Right ventricle myocardium inferior (tissue), 1 donor: ENCODE results near the gene GLMP. TPM values are rescaled to one million over a fixed set of nuclear protein-coding genes. Genes with fewer than 3 reads are reported as not detected.

ENCODE experiments used
- ATAC-seq: fragments of 200-7000 bp; cut with Tn5 transposase; one replicate; pipeline ENCODE4 v1.9.1; 2020; ENCODE audit warnings: mild to moderate bottlenecking, moderate library complexity
- DNase-seq: peaks from one replicate; pipeline ENCODE4 v3.0.0; 2021; ENCODE audit errors: missing footprints
- intact Hi-C: fragments of 100-400 bp; cut with DNase I; formaldehyde crosslinking; loops from one replicate; pipeline ENCODE4 v1.11.0; 2022
- total RNA-seq: library from RNA; stranded (reverse); fragmentation: NEBNext Ultra II Directional; extraction: Animal tissue kit (Norgen Biotek cat#: 25700); gene quantifications from one replicate; pipeline ENCODE4 v1.2.1, GENCODE V29; 2021
- donor health status: DM: no; HTN: yes; CAD: no; lungs with severe emphysema.

Gene GLMP
- total RNA-seq, 1 donor from 2014 or later: 16.4 TPM

DNA sequence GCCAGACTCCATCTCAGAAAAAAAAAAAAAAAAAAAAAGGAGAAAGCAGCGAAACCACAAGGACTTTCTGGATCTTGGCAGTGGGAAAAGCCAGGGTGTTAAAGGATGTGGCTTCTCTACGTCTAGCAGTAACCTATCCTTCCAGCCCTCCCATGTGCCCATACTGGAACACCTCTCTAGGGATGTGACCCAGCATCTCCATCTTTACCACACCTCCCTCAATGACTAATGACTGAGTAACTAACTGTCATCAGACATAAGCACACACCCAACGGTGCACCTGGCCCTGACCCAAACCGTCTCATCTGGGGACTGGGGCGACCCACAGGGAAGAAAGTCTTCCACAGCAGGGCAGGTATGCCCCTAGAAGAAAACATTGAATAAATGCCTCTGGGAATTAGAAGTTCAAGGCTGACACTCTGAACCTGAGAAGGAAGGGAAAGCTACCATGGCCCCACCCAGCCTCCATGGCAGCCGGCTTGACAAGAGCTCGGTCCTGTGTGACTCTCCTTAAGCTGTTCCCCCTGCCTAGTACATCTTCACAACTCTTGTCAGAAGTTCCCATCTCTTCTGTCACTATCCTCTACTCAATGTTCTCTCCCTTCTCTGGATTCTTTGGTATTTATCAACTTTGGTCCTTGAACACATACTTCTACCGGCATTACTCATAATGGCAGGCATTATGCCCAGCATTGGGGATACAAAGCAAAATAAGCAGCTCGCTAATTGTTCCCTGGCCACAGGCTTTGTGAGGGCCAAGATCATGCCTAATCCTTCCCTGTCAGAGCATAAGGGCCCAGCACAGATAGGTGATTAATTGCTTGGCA is 32.8 kb downstream of the GLMP start:
- ATAC-seq: no peak
- DNase-seq: no peak
- intact Hi-C loops: no loop called here

GRCh38 chr1:156260896-156261295 is 34.6 kb downstream of the GLMP start:
- DNase-seq (no peak), ATAC-seq (no peak)
- intact Hi-C loops: loop anchor here (2.0 kb wide), 1 partner anchor 26 kb away; no protein-coding TSS in a partner anchor

- intact Hi-C loops: loop anchor here (2.0 kb wide), 1 partner anchor 25 kb away; no protein-coding TSS in a partner anchor
- DNase-seq: no peak
- no peak for ATAC-seq
These were observed 35.7 kb downstream of the GLMP start for GRCh38 chr1:156259805-156260204.

GRCh38 chr1:156258859-156259258 is 36.6 kb downstream of the GLMP start:
- ATAC-seq (no peak), DNase-seq (no peak)
- intact Hi-C loops: no loop called here

GRCh38 chr1:156257711-156258110 is 37.8 kb downstream of the GLMP start:
- ATAC-seq (no peak), DNase-seq (no peak)
- intact Hi-C loops: no loop called here

- ATAC-seq (no peak), DNase-seq (no peak)
- intact Hi-C loops: no loop called here
These were observed 41.8 kb downstream of the GLMP start for GRCh38 chr1:156253634-156254033.

DNA sequence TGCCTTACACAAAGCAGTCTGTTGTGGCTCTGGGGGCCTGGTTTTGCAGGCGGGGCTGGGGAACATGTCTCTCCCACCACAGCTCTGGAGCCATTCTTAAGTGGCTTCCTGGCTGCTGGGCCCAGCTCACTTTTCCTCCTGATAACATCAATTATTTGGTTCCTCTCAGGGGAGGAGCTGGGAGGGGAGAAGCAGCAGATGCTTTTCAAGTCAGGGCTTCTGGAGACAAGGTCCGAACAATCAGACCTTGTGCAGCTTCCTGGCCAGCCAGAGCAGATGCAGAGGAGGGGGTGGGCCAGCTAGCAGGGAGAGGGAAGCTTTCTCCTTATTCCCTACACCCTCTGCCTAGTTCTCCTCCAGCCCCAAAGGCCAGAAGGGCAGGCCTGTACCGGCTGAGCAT is 44.0 kb downstream of the GLMP start:
- DNase-seq (no peak), ATAC-seq (no peak)
- intact Hi-C loops: no loop called here

DNA sequence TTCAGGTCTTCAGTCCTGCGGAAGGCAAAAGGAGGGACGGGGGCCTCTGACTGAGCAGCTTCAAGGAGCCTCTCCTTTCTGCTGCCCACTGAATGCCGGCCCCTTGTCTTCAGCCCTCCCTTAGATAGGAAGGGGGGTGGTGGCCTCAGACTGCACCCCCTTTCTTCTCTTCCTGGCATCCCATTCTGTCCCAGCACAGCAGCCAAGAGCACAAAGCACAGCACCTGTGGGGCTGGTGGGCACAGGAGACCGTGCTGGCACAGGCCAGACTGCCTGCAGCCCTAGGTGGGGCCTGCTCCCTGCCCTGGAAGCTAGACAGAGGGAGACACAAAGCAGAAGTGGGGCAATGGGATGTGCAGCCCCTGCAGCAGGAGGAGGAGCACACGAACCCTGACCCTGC is 45.9 kb downstream of the GLMP start:
- DNase-seq: no peak
- intact Hi-C loops: no loop called here
- no peak for ATAC-seq

DNA sequence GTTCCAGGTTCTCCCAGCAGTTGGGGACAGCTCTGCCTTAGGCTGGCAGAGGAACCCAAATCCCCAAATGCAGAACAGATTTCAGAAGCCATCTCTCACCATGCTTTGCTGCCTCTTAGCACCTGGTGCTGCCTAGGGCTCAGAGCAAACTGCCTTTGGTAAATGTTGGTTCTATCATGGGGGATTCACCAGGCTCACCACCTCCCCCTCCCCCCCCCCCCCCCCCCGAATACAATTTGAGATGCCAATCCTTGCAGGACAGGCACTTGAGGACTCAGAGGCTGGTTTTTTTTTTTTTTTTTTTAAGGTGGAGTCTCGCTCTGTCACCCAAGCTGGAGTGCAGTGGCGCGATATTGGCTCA is 47.2 kb downstream of the GLMP start:
- DNase-seq: no peak

DNA sequence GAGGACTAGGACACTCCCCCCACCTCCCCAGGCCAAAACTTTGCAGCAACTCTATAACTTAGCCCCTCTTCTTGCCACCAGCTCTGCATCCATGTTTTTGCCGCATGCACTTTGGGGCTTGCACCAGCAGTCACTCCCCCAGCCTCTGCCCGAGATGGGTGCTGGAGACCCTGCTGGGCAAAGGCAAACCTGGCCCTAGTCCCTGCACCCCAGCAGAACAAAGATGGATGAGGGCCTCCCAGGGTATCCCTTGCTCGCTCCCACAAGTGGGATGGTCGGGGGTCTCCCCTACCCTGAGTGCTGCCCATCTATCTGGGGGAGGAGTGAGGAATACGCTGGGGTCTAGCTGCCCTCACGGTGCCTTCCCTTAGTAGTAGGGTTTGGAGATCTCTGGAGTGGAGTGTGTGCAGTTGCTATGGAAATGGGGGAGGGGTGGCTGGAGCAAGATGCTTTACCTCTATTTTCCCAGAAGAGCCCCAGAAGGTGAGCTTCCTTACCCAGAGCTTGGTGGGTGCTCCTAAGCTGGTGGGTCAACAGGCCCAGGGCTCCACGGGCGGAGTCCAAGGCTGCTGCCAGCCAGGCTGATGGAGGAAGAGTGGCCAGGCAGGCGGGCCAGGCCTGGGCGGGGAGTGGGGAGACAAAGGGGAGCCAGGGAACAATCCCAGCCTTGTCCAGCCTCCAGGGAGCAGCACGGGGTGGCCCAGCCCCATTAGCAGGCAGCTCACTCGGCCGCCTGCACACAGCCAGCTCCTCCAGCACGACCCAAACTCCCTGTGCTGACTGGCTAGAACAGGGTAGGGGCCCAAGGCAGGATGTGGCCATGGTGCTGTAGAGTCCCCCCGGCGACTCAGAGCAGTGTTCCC is 47.8 kb downstream of the GLMP start, which contains the start of gene PAQR6:
Gene PAQR6 (minus strand): TSS at position 597 of the 863 bp plus-strand sequence. CDS start 1,325 bp downstream, outside the sequence.
- DNase-seq (no peak), ATAC-seq (peak; percentile 38)
- intact Hi-C loops: no loop called here

More for the DNA sequence above, 47.2 kb downstream of the GLMP start:
- ATAC-seq: no peak
- intact Hi-C loops: no loop called here

DNA sequence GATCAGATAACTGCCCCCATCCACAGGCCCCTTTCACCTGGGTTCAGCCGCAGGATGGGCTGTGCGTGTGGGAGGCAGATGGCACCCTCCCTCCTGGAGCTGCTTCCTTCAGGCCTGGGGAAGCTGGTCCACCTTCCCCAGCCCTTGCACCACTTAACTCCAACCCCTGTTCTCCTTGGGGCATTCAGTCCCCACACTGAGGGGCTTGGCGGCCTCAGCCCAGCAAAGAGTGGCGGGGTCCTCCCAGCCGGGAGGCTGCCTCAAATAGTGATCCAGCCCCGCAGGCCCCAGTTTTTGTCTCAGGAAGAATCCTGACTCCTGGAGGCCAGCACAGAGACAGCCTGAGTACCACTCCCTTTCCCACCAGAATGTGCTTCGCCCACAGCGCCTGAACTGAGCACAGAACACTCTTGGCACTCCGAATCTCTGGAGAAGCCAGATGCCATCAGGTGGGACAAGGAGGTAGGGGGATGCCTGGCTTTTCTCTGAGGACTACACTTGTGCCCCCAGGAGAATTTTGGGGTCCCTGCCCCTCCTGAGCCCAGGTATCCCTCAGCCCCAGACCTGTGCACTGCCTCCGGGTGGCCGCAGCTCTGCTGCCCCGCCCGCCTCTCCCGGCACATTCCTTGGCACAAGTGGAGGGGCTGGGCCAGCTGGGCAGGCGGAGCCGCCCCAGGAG is 48.6 kb downstream of the GLMP start:
- ATAC-seq (peak; percentile 43), DNase-seq (peak; percentile 71)
- intact Hi-C loops: no loop called here

DNA sequence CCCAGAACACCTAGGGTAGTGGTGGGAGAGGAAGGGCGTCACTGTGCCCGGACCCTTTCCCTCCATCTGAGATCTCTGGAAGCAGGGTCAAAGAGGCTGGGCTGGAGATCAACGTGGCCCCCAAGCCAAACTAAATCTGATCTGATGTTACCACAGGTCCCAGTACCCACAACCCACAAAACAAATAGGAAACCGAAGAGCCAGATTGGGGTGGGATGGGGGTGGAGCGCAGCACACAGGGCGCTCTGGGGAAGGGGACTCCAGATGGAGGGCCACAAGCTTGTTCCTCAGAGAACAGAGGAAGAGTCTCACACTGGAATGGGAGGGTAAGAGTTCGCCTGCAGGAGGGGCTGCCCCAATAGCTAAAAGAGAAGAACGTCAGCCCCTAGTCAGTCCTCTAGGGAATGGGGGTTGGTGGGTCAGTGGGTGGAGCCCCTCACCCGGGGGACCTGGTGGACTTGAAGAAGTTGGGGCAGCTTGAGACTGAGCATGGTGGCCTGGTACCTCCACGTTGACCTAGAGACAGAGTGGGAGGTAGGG is 49.2 kb downstream of the GLMP start:
- intact Hi-C loops: no loop called here
- ATAC-seq: no peak
- DNase-seq: no peak

- DNase-seq: peak; percentile 72
- intact Hi-C loops: no loop called here
- no peak for ATAC-seq
These were observed 49.8 kb downstream of the GLMP start for GRCh38 chr1:156245451-156246232.

- intact Hi-C loops: no loop called here
- DNase-seq (no peak), ATAC-seq (no peak)
These were observed 50.8 kb downstream of the GLMP start for GRCh38 chr1:156244712-156245111.

GRCh38 chr1:156244126-156244525 is 51.4 kb downstream of the GLMP start:
- intact Hi-C loops: no loop called here
- ATAC-seq (no peak), DNase-seq (no peak)

- intact Hi-C loops: no loop called here
- ATAC-seq: no peak
- no peak for DNase-seq
These were observed 52.7 kb downstream of the GLMP start for GRCh38 chr1:156242738-156243137.
